GM19468 (cell line): Measurements from ENCODE around the gene TAL1.

Experiments
- ATAC-seq: cut with Tn5 transposase; IDR thresholded peaks from one replicate; pipeline ENCODE4 v1.9.1; 2021; ENCODE audit warnings: mild to moderate bottlenecking, moderate library complexity, moderate number of reproducible peaks; ENCODE audit not compliant: unreplicated experiment; ENCODE audit errors: extremely low read depth

The TAL1 gene

DNA sequence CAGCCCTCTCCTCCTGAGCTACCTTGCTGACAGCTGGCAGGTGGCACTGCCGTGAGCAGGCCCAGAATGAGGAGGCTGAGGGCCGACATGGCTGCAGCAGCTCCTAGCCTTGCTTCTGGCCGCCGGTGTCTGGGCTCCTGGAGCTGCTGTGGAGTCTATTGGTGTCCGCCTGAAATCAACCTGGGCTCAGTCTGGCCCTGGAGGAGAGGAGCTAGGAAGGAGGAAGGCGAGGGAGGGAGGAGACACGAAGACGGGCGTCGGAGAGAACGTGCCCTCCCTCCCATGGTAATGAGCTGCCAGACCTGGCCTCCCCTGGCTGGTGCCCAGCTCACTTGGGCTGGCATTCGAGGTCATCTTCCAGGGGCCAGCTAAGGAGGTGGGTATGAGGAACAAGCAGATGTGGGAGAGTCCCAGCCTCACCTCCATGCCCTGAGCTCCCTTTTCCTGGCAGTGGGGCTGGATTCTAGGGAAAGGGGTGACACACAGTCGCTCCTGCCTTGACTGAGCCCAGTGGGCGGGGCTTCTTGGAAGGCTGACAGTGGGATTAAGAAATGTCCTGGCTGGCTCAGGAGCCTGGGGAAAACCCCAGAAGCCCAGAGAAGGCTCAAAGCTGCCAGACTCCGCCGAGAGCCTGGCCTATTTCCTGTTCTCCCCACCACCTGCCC is 42.0 kb downstream of the TAL1 start, which contains the start of gene PDZK1IP1:
PDZK1IP1 (minus strand) TSS at position 193 of the 665 bp plus-strand sequence; CDS start at position 89, 104 bp downstream.
- no peak for ATAC-seq

DNA sequence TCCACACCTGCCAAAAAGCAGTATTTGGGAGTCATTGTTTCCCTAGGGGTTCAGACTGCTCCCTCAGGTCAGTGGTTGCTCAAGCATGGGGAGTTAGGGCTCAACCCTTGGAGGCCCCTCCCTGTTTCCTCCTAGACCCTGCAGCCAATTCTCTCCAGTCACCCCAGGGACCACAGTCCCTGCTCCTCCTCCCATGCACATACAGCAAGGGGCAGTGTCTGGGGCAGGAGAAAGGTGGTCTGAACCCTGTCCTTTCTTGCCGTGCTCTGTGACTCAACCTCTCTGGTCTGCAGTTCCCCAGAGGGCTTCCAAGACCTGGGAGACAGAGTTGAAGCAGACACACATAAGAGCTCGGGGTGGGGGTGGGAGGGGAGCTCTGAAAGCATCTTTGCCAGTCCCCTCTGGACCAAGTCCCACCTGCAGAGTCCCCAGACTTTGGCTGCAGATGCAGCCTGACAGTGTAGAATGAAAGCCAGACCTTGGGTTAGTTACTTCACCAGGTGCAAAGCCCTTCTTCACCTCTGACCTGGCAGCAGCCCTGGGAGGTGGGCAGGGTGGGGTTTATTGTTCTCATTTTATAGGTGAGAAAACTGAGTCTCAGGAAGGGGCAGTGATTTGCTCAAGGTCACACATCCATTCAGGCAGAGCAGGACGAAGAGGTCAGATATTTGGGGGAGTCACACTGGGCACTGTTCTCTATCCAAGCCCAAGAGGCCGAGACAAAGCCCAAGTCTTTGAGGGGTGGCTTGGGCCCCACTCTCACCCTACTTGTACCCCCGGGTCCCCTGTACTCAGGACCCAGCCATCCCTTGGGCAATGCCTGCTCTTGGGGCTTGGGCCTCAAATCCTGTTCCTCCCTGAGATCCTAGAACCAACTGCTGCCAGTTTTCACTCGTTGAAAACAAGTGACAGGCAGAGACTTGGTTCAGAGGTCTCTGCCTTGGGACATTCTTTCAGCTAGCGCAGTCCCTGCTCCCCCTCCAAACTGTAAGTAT is 42.9 kb downstream of the TAL1 start:
- no peak for ATAC-seq

DNA sequence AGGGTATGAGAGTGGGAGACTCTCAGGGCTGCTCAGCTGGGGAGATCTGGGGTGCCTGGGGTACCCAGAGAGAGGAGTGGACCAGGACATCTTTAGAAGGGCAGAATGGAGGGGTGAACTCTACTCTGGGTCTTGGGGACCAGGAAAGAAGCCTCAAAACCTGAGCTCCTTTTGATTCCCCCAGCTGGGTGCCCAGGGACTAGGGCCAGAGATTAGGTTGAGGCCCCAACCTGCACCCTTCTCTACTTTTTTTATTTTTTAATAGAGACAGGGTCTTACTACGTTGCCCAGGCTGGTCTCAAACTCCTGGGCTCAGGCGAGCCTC is 44.1 kb downstream of the TAL1 start:
- no peak for ATAC-seq

DNA sequence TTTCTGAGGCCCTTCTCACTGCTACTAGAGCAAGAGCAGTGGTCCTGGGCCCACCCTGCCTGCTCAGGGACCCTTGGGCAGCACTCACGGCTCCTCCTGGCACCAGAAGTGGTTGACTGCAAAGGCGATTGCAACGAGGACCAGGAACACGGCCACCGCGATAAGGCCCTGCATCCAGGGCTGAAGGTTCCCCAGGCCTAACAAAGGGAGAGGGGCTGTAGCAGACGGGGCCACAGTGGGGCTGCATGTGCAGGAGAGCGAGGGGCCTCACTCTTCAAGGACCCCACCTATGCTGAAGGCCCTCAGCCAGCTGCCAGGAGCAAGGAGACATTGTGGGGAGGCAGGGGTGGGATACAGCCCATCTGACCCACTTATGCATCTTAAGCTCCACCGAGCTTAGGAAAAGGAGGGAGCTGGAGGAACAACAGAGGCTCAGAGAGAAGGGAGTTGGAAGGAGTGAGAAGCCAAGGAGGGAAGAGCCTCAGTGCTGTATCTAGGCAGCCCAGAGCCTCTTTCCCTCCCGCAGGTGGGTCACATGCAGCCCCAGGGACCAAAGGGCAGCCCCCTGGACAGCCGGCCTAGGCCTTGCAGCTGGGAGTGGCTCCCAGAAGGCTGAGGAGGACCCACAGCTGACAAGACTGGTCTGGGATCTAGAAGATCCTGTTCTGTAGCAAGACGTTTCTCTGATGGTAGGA is 44.6 kb downstream of the TAL1 start:
- no peak for ATAC-seq

DNA sequence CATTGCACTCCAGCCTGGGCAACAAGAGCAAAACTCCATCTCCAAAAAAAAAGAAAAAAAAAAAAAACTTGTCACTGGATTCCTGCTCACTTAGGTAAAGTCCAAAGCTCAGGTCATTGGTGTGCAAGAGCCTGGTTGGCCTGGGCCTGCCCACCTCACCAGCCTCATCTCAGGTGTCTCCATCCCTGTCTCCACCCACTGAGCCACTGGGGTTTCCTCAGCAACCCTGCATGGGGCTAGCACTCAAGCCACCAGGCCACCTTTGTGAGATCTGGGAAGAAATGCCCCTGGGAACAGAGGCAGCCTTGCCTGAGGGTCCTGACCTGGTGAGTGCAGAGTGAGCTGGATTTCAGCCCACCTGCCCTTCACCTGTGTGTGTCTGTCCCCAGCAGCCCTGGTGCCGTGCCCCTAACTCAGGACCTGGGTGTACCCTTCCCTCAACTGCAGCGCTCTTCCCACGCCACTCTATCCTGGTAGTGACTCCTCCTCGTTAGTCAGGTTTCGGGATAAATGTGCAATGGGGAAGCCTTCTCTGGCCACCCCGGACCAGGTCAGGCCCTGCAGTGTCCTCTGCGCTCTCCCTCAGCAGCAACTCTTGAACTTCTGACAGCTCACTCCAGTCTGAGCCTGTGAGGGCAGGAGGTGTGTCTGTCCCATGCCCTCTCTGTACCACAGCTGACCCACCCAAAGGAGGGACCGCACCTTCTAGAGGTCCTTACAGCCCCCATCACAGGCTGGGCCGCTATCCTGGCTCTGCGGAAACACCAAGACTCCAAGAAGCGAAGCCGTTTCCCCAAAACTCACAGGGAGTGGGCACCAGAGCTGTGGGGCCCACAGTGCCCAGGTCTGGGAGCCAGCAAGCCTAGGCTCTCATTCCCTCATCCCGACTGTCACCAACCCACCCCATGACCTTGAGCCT is 45.5 kb downstream of the TAL1 start:
- no peak for ATAC-seq

DNA sequence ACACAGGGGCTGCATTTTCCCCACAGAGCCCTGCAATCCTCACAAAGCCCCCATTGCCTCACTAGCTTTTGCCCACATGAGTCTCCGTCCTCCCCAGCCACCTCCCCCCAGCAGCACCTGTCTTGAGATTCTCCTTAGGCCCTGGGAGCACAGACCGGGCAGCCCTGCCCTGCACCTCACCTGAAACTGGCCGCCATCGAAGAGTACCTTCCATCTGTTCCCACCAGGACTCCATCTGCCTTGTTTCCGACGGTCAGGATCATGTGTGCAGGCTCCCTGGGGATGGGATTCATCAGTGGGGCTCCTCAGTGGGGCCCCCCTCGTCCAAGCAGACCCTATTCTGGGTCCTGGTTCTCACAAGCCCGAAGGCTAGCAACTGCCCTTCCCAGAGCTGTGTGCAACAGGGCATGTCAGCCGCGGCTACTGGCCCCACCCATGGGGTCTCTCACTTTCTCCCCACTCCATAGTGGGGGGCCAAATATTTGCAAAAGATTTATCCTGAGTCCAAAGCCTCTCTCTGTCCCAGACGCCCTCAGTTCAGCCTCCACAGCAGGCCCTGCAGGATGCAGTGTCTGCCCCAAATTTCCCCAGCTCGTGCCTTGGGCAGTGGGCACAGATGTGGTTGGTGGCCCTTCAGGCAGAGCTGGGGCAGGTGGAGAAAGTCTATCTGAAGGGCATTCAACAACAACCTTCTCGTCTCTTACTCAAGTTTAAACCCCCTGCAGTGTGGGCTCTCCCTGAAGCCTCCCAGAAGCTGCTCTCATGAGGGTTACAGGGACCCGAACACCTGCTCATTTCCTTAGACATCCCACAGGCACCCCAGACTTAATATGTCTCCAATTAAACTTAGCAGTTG is 47.0 kb downstream of the TAL1 start:
- ATAC-seq = no peak

DNA sequence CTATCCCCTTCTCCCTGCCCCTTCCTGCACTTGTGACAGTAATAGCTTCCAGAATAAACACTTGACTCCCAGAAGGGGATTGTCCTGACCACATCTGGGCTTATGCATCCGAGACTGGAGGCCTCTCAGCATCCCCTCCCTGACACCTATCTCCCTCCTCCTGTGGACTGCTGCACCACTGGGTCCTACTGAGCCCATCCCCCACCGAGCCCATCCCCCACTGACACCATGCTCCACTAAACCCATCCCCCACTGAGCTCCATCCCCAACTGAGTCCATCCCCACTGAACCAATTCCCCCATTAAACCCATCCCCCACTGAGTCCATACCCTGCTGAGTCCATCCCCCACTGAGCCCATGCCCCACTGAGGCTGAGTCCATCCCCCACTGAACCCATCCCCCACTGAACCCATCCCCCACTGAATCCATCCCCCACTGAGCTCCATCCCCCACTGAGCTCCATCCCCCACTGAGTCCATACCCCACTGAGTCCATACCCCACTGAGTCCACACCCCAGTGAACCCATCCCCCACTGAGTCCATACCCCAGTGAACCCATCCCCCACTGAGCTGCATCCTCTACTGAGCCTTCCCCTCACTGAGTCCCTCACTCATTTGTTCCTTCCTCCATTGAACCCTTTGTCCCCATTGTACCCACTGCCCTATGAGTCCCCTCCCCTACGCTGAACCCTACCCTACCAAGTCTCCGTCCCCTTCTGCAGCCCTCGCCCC is 47.8 kb downstream of the TAL1 start:
- ATAC-seq = no peak

DNA sequence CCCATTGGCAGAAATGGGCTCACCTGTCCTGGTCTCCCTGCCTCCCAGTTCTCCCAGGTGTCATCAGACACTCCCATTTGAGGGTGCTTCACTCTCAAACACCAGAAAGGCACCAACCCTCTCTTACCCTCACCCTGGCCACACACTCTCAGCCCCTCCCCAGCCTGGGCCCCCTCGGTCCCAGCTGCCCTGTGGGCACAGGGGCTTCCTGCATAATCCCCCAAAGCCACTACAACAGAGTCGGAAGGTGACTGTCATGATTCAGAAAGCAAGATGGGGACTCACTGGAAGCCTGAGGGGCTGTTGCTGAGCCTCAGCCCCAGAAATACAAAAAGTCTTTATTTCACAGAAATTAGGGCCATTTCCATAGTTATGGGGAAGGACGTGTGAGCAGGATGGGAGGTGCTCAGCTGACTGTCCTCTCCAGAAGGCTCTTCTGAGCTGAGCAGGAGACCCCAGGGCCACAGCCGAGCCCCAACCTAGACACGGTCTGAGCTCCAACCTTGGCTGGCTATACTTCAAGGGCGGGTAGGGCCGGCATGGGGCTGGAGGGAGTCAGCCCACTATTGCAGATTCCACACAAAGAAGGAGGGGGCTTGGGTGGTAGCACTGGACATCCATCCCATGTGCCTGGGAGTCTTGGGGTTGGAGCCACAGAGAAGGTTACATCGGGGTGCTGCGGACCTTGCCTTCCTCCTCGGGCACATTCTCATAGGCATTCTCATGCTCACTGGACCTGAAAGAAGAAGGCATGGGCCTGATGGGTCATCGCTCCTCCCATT is 48.5 kb downstream of the TAL1 start:
- no peak for ATAC-seq

DNA sequence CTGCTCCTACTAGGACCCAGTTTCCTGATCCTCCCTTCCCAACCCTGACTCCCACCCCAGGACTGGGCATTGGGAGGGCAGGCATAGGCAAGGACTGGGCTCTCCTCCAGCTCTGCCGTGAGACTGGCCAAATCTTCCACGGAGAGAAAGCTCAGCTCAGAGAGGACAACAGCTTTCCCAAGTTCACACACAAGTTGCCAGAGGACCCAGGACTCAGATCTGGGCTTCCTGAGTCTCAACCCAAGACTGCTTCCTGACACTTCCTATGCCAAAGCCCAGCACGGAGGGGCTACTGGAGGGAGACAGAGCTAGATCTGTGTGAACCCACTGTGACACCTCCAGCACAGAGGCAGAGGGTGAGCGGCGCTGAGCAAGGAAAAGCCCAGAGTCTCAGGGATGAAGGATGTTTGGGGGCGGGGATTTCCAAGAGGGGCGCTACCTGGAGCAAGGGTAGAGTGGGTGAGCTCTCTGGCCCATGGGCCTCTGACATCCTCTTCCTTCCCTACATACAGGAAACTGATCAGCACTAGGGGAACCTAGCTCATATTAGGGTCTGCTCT is 49.3 kb downstream of the TAL1 start:
- no peak for ATAC-seq

DNA sequence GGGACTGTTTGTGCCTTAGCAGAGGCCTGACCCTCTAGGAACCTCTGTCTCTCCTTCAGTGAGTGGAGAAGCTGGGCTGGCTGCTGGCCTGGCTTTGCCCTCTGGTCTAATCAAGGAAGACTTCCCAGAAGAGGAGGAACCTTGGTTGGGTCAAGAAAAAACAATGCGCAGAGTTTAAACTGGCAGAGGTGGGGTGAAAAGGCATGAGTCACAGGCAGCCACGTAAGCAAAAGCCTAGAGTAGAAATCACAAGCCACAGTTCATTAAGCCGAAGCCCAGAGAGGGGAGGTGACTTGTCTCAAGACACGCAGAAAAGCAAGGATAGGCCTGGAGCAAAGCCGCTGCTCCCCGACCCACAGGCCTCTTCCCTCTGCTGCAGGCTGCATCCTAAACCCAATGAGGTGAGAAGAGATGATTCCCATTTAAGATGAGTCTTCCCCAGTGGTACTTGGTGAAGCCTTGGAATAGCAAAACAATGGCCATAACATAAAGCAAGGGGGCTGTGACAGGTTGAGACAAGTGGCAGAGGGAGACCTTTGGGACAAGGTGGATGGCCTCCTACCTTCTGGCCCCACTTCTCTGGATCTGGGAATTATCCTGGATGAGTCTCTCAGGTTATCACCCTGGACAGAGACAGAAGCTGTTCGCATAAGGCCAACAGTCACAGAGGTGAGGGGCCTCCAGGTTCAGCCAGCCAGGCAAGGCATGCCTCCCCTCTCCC is 49.9 kb downstream of the TAL1 start:
- ATAC-seq = no peak

DNA sequence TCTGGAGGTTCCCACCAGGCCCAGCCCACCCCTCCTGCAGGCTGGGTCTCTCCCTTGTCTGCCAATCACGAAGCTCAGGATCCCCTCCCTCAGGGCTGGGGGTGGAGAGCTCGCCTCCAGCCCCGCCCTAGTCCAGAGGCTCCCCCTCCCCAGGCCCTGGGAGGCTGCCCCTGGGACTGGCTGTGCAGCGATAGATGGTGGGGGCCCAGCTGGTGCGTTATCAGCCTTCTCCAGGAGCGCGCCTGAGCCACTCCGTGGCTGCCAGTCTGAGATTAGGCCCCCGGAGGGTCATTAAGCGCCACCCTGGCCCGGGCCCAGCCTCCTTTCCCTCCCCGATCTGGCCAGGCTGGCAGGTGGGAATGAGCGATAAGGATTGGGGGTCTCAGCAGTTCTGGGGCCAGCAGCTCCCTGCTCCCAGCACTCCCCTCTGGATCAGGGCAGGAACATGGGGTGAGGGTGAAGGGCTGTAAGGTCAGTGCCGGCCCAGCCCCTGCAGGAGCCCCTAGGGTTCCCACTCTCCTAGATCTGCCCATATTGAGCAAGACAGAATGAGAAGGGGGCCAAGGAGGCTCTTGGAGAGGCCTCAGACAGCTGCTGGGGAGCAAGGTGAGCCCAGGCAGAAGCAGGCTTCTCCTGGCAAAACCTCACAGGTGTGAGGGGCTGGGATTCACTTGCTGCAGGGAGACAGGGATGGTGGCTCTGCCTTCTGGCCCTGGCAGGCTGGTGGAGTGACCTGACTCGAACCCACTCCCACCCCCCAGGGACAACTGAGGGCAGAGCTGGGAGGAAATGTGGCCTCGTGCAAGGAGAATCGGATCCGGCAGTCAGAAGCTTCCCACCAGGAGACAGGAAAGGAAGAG is 50.7 kb downstream of the TAL1 start:
- ATAC-seq = no peak

DNA sequence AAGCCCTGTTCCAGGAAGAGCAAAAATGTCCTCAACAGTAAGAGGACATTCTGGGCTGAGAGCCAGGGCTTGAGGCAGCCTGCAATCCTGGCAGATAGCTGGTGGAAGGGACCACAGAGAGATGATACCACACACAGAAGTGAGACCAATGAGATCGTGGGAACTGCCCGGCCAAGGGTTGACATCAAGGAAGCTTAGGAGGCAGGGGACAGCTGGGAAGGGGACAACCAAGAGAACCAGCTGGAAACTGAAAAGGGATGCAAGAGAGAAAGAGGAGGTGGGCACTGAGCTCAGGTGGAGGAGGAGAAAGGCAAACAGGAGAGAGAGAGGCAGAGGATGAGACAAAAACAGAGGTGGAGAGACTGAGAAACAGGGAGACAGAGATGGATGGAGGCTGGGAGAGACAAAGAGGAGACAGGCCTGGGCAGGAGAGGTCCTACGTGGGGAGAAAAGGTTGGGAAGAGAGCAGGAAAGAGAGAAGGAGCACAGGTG is 51.4 kb downstream of the TAL1 start:
- ATAC-seq = no peak

DNA sequence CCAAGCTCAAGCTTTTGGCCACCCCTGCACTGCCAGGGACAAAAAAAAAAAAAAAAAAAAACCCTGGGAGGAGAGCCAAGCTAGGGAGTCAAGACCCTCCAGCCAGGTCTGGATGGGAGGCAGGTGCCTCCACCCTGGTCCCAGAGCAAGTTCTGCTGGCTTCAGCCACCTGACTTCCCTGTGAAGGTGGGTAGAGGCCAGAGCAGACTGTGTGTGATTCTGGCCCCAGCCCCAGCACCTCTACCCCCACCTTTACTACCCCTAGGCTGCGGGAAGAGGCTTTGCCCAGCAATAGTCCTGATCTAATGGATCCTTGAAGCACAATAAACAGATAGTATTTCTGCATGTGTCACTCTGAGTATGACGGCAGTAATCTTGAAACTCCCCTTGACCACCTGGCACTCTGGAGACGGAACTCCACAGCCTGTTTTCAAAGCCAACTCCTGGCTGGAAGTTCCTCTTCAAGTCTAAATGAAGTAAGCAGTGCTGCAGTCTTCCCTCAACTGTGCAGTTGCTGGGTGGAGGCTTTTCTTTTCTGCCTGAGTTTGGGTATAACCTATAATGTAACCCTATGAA is 51.9 kb downstream of the TAL1 start:
- ATAC-seq = no peak

DNA sequence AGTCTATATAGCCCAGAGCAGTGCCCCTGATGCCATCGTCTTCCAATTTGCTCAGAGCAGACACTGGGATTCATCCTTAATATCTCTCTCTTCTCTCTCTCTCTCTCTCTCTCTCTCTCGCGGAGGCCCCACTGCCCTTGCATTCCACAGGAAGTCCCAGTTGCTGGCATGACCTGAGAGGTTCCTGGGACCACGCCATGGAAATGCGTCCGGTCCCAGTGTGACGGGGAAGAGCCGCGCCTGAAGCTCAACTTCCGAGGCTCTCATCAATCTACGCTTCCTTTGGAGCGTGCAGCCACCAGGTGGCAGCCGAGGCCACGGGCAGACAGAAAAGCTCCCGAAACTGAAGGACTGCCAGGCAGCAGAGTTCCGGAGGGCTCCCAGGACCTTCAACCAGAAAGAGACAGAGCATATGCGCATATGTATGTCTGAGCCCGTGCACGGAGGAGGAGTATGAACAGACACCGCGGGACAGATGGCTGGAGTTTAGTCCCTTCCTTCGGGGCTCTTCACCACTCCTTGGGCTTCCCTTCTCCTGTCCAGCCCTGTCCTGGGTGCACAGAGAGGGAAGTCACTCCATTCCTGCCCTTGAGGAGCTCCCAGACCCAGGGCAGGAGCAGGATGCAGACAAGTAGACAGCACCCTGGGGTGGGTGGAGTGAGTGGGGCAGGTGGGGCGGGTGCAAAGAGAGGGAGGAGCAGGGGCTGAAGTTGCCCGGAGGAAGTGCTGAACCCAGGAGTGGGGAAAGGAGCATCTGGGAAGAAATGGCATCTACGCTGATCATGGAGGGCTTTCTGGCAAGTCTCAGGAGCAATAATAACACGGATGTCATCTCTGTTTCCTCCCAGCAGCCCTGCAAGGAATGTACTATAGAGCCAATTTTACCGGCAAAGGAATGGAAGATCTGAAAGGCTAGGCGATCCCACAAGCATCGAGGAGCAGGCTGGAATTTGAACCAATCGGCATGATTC is 52.7 kb downstream of the TAL1 start:
- ATAC-seq = peak; percentile 43
